ENCODE data around the gene TRDMT1. TPM values are rescaled to one million over a fixed set of nuclear protein-coding genes. Genes with fewer than 3 reads are reported as not detected.

The TRDMT1 gene
- total RNA-seq, 2 donors from 2014 or later, result 7.3 to 7.5 TPM

GRCh38 chr10:17210361-17210760, 8.9 kb upstream of the TRDMT1 start:
- Histone ChIP-seq H3K4me3 (no peak overlapping the region), H3K27me3 (no peaks in the 10 kb centered on the region), H3K27ac (no peak overlapping the region), H3K9me3 (no peaks in the 10 kb centered on the region), H3K36me3 (replicated peaks in 1 of 2; ENCODE audit: insufficient read depth in 1 of 2, low read depth in 2 of 2) (no peaks in the 10 kb centered on the region), H3K4me1 (no peaks in the 10 kb centered on the region)
- DNase-seq (no peak), ATAC-seq (no peak)
- intact Hi-C loops (cut with DNase I), result no loop called here
- TF ChIP-seq CTCF (IDR thresholded peaks at IDR 0.05) (no peak), POLR2A (IDR thresholded peaks at IDR 0.05) (no peak)
- 63 to 65% methylated on average over 3 of the region's 3 CpGs for WGBS, 2 donors

GRCh38 chr10:17209881-17210280, 8.4 kb upstream of the TRDMT1 start:
- no peaks in the 10 kb centered on the region for H3K9me3 ChIP-seq
- no peaks in the 10 kb centered on the region for H3K4me1 ChIP-seq
- no peak overlapping the region for H3K27ac ChIP-seq
- DNase-seq, result no peak
- 58 to 69% methylated on average over 2 of the region's 2 CpGs for WGBS, 2 donors
- intact Hi-C loops (cut with DNase I), result no loop called here
- H3K36me3 ChIP-seq (replicated peaks in 1 of 2; ENCODE audit: insufficient read depth in 1 of 2, low read depth in 2 of 2), result no peaks in the 10 kb centered on the region
- no peak overlapping the region for H3K4me3 ChIP-seq
- H3K27me3 ChIP-seq, result no peaks in the 10 kb centered on the region
- no peak for ATAC-seq
- TF ChIP-seq CTCF (IDR thresholded peaks at IDR 0.05) (no peak), POLR2A (IDR thresholded peaks at IDR 0.05) (no peak)

- ATAC-seq, result no peak
- DNase-seq, result no peak
- intact Hi-C loops (cut with DNase I), result no loop called here
- no peaks in the 10 kb centered on the region for H3K27me3 ChIP-seq
- H3K4me3 ChIP-seq, result no peak overlapping the region
- H3K9me3 ChIP-seq, result no peaks in the 10 kb centered on the region
- no peaks in the 10 kb centered on the region for H3K36me3 ChIP-seq (replicated peaks in 1 of 2; ENCODE audit: insufficient read depth in 1 of 2, low read depth in 2 of 2)
- TF ChIP-seq CTCF (IDR thresholded peaks at IDR 0.05) (no peak), POLR2A (IDR thresholded peaks at IDR 0.05) (no peak)
- H3K4me1 ChIP-seq, result no peaks in the 10 kb centered on the region
- WGBS, 2 donors, result 71 to 77% methylated on average over 1 of the region's 1 CpG
- no peak overlapping the region for H3K27ac ChIP-seq
Measured at GRCh38 chr10:17209302-17209701, 7.8 kb upstream of the TRDMT1 start.

GRCh38 chr10:17208476-17208875, 7.0 kb upstream of the TRDMT1 start:
- intact Hi-C loops (cut with DNase I), result no loop called here
- H3K4me3 ChIP-seq, result no peak overlapping the region
- no peak for ATAC-seq

More at GRCh38 chr10:17208476-17208875, 7.0 kb upstream of the TRDMT1 start:
- H3K27me3 ChIP-seq, result no peaks in the 10 kb centered on the region
- H3K9me3 ChIP-seq, result no peaks in the 10 kb centered on the region
- no peak overlapping the region for H3K27ac ChIP-seq
- H3K4me1 ChIP-seq, result no peaks in the 10 kb centered on the region
- DNase-seq, result no peak
- no peaks in the 10 kb centered on the region for H3K36me3 ChIP-seq (replicated peaks in 1 of 2; ENCODE audit: insufficient read depth in 1 of 2, low read depth in 2 of 2)
- TF ChIP-seq POLR2A (IDR thresholded peaks at IDR 0.05) (no peak), CTCF (IDR thresholded peaks at IDR 0.05) (no peak)
